OCI-LY7 (cell line): ENCODE measurements around the gene SLC37A2. TPM values are rescaled to one million over a fixed set of nuclear protein-coding genes. Genes with fewer than 3 reads are reported as not detected.

Experiments
- BruUV-seq: library from RNA; stranded (reverse); fragments of 400-500 nt; replicated peaks from 2 replicates; lab custom pipeline; 2021; lab: Mats Ljungman, UMichigan
- CTCF ChIA-PET: fragments of 300-600 bp; sonication (Branson Sonifier 250); formaldehyde crosslinking; loops from one replicate; lab custom pipeline; 2022; ENCODE audit warnings: antibody characterized with exemption; ENCODE audit not compliant: unreplicated experiment; lab: Charles Lee
- POLR2A ChIA-PET: fragments of 300-600 bp; sonication (Branson Sonifier 250); formaldehyde crosslinking; loops from one replicate; lab custom pipeline; 2022; ENCODE audit warnings: antibody characterized with exemption; lab: Charles Lee
- DNase-seq: peaks from one replicate; pipeline ENCODE4 v3.0.0-alpha.2; 2015; ENCODE audit warnings: low spot score
- H2AFZ ChIP-seq: fragments of 200-600 bp; sonication (generic), shearing (Covaris generic); 2 replicates; pipeline ENCODE4 v1.6.1; 2014; ENCODE audit warnings: mild to moderate bottlenecking, antibody characterized with exemption, low read length, moderate library complexity
- H3K27ac ChIP-seq: fragments of 200-600 bp; sonication (generic); 2 replicates; pipeline ENCODE4 v1.5.1; 2014; ENCODE audit warnings: mixed run types, low read depth, mild to moderate bottlenecking, moderate library complexity, low read length, inconsistent platforms; ENCODE audit not compliant: poor library complexity, severe bottlenecking
- H3K36me3 ChIP-seq: fragments of 200-600 bp; sonication (generic); 2 replicates; pipeline ENCODE4 v1.6.1; 2014; ENCODE audit warnings: mild to moderate bottlenecking, antibody characterized with exemption, low read length, moderate library complexity, mixed read lengths; ENCODE audit not compliant: insufficient read depth
- H3K4me1 ChIP-seq: fragments of 200-600 bp; sonication (generic); 2 replicates; pipeline ENCODE4 v1.5.1; 2014; ENCODE audit warnings: mild to moderate bottlenecking, low read length; ENCODE audit not compliant: insufficient read depth, poor library complexity, severe bottlenecking
- H3K4me2 ChIP-seq: fragments of 200-600 bp; sonication (generic); 2 replicates; pipeline ENCODE4 v1.6.1; 2014; ENCODE audit warnings: mild to moderate bottlenecking, low read length
- H3K4me3 ChIP-seq: fragments of 200-600 bp; sonication (generic); 2 replicates; pipeline ENCODE4 v1.5.1; 2014; ENCODE audit warnings: mild to moderate bottlenecking, low read depth, low read length; ENCODE audit not compliant: poor library complexity, severe bottlenecking
- H3K79me2 ChIP-seq: fragments of 200-600 bp; sonication (generic); 2 replicates; pipeline ENCODE4 v1.6.1; 2016; ENCODE audit warnings: low read depth, mild to moderate bottlenecking, low read length, moderate library complexity, mixed read lengths; ENCODE audit not compliant: insufficient read depth
- H3K9me2 ChIP-seq: fragments of 200-600 bp; sonication (generic); 2 replicates; pipeline ENCODE4 v1.6.1; 2016; ENCODE audit warnings: mild to moderate bottlenecking, low read length, mixed read lengths; ENCODE audit not compliant: insufficient read depth
- H3K9me3 ChIP-seq: fragments of 200-600 bp; sonication (generic); 2 replicates; pipeline ENCODE4 v1.6.1; 2014; ENCODE audit warnings: mild to moderate bottlenecking, mixed run types, low read length, mixed read lengths
- H4K20me1 ChIP-seq: fragments of 200-600 bp; sonication (generic); 2 replicates; pipeline ENCODE4 v1.6.1; 2014; ENCODE audit warnings: mild to moderate bottlenecking, antibody characterized with exemption, low read length, moderate library complexity, mixed read lengths; ENCODE audit not compliant: insufficient read depth
- EZH2phosphoT487 ChIP-seq: fragments of 200-600 bp; sonication (generic); IDR thresholded peaks from 2 replicates; pipeline ENCODE4 v1.6.1; 2018; ENCODE audit warnings: low read depth, borderline replicate concordance, mild to moderate bottlenecking, mixed run types, antibody characterized with exemption, low read length, moderate library complexity, mixed read lengths
- intact Hi-C: fragments of 100-400 bp; cut with micrococcal nuclease; formaldehyde crosslinking; loops from one replicate; pipeline ENCODE4 v1.10.0; 2022; ENCODE audit not compliant: unreplicated experiment
- total RNA-seq, 2 experiments: library from RNA; depleted of rRNA in 1 of 2; stranded (reverse); fragments of >200 nt in 1 of 2; shearing (Covaris generic) in 1 of 2; gene quantifications; 2 replicates each; pipeline ENCODE4 v1.2.3, GENCODE V29; 2014 to 2022
- TF ChIP-seq, protein P1 (sequence below): fragments of 200-600 bp; sonication (generic); conservative IDR thresholded peaks from 2 replicates; pipeline ENCODE4 v1.5.1; 2014; ENCODE audit warnings: mild to moderate bottlenecking, antibody characterized with exemption, low read length, moderate library complexity, mixed read lengths

SLC37A2 gene
- total RNA-seq, 2 experiments from 2014 or later, result 0.57 to 0.93 TPM

DNA sequence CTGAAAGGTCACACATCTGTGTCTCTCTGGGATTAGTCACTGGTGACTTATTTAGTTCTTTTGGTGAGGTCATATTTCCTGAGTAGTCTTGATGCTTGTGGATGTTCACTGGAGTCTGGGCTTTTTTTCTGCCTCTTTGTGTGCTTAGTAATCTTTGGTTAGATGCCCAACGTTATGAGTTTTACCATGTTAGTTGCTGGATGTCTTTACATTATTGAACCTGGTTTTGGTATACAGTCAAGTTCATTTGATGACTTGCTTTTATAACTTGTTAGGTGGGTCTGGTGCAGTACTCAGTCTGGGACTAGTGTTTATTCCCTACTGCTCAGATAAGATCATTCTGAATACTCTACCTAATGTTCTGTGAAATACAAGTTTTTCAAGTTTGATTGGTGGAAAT, 26.2 kb upstream of the SLC37A2 start:
- POLR2A ChIA-PET, result no interaction called here
- Histone ChIP-seq H3K9me2 (no peaks in the 10 kb centered on the region), H4K20me1 (no peaks in the 10 kb centered on the region), H3K4me3 (no peak overlapping the region), H3K4me1 (no peaks in the 10 kb centered on the region), H3K79me2 (no peaks in the 10 kb centered on the region), H3K4me2 (no peak overlapping the region), H3K27ac (no peak overlapping the region), H3K36me3 (peaks cover 7% of the 10 kb centered on the region; the same call in 1 of the 2 replicates), H2AFZ (no peak overlapping the region), H3K9me3 (no peaks in the 10 kb centered on the region)
- no TSS peak for BruUV-seq
- DNase-seq, result no peak
- CTCF ChIA-PET, result no interaction called here
- intact Hi-C loops, result no loop called here
- TF ChIP-seq, protein P1, sequence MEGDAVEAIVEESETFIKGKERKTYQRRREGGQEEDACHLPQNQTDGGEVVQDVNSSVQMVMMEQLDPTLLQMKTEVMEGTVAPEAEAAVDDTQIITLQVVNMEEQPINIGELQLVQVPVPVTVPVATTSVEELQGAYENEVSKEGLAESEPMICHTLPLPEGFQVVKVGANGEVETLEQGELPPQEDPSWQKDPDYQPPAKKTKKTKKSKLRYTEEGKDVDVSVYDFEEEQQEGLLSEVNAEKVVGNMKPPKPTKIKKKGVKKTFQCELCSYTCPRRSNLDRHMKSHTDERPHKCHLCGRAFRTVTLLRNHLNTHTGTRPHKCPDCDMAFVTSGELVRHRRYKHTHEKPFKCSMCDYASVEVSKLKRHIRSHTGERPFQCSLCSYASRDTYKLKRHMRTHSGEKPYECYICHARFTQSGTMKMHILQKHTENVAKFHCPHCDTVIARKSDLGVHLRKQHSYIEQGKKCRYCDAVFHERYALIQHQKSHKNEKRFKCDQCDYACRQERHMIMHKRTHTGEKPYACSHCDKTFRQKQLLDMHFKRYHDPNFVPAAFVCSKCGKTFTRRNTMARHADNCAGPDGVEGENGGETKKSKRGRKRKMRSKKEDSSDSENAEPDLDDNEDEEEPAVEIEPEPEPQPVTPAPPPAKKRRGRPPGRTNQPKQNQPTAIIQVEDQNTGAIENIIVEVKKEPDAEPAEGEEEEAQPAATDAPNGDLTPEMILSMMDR, result no peak
- TF ChIP-seq EZH2phosphoT487, result no peak

DNA sequence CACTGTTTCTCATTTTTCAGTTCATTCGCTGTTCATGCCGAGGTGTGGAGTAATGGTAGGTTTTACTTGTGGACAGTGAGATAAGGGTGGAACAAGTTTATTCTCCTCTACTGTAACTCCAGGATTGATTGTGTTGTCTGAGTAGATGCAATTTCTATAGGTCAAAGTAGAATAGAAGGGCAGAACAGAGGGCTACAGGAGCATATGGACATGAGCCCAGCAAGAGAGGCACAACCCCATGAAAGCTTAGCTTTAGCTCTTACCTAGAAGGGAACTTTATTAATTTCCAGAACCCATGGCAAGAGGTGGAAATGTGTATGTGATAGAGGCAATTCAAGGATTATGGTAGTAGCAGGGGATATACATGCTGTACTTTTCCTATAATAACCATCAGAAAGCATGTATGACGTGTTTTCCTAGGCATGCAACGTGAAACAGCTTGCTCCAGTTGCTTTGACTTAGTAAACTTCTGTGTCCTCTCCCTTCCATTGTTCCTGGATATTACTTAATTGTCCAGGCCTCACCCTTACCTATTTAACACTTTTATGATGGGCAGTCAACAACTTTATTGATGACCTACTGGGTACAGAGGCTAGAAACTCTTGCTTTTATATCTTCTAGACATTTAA, 13.8 kb upstream of the SLC37A2 start:
- no peaks in the 10 kb centered on the region for H4K20me1 ChIP-seq
- no peak overlapping the region for H3K4me2 ChIP-seq
- H2AFZ ChIP-seq, result no peak overlapping the region
- POLR2A ChIA-PET, result interaction anchor here (0.6 to 1.0 kb wide), 3 partner anchors 32 to 61 kb away, joined by 3 read pairs; no protein-coding TSS in a partner anchor
- CTCF ChIA-PET, result no interaction called here
- no peak overlapping the region for H3K27ac ChIP-seq
- BruUV-seq, result no TSS peak
- H3K4me1 ChIP-seq, result no peaks in the 10 kb centered on the region
- 0 out of 2 replicates have a peak, but pooled peaks cover 4% of the 10 kb centered on the region for H3K9me3 ChIP-seq
- TF ChIP-seq, protein P1, result no peak
- no peak for TF ChIP-seq EZH2phosphoT487
- DNase-seq, result no peak
- no peaks in the 10 kb centered on the region for H3K79me2 ChIP-seq
- no peak overlapping the region for H3K4me3 ChIP-seq
- H3K36me3 ChIP-seq, result no peaks in the 10 kb centered on the region
- no peaks in the 10 kb centered on the region for H3K9me2 ChIP-seq
- intact Hi-C loops, result no loop called here

DNA sequence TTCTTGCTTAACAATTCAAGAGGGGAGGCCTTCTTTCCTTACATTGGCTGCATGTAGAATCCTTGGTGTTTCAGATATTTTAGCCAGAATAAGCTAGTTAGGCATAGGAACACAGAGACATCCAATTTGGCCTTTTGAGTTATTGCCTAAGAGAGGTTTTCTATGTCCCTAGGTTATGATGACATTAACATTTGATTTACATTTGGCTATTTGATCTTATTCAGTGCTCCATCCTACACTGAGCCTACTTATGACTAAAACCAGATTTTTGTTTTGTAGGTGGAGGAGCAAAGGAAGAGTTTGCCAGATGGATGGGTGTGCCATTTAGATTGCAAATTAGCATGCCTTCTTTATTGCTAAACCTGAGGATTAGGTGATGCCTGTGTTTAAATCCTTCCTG, 11.1 kb upstream of the SLC37A2 start:
- Histone ChIP-seq H3K36me3 (no peaks in the 10 kb centered on the region), H2AFZ (no peak overlapping the region), H3K9me3 (no peaks in the 10 kb centered on the region), H4K20me1 (no peaks in the 10 kb centered on the region), H3K79me2 (no peaks in the 10 kb centered on the region), H3K27ac (no peak overlapping the region), H3K4me1 (no peaks in the 10 kb centered on the region), H3K4me2 (no peak overlapping the region), H3K9me2 (no peaks in the 10 kb centered on the region), H3K4me3 (no peak overlapping the region)
- POLR2A ChIA-PET, result interaction anchor here (0.8 to 1.3 kb wide), 3 partner anchors 11 to 34 kb away, joined by 3 to 4 read pairs (median 3); no protein-coding TSS in a partner anchor
- intact Hi-C loops, result no loop called here
- BruUV-seq, result no TSS peak
- TF ChIP-seq, protein P1, result no peak
- TF ChIP-seq EZH2phosphoT487, result no peak
- CTCF ChIA-PET, result interaction anchor here (0.7 kb wide), 1 partner anchor 39 kb away, joined by 3 read pairs; no protein-coding TSS in a partner anchor
- no peak for DNase-seq
